ENCODE results near the gene CCL16. TPM values are rescaled to one million over a fixed set of nuclear protein-coding genes. Genes with fewer than 3 reads are reported as not detected.

The CCL16 gene
- total RNA-seq, 4 donors from 2014 or later, result 0.34 to 2.6 TPM; not detected in 2

- TF ChIP-seq, protein P1, sequence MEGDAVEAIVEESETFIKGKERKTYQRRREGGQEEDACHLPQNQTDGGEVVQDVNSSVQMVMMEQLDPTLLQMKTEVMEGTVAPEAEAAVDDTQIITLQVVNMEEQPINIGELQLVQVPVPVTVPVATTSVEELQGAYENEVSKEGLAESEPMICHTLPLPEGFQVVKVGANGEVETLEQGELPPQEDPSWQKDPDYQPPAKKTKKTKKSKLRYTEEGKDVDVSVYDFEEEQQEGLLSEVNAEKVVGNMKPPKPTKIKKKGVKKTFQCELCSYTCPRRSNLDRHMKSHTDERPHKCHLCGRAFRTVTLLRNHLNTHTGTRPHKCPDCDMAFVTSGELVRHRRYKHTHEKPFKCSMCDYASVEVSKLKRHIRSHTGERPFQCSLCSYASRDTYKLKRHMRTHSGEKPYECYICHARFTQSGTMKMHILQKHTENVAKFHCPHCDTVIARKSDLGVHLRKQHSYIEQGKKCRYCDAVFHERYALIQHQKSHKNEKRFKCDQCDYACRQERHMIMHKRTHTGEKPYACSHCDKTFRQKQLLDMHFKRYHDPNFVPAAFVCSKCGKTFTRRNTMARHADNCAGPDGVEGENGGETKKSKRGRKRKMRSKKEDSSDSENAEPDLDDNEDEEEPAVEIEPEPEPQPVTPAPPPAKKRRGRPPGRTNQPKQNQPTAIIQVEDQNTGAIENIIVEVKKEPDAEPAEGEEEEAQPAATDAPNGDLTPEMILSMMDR (IDR thresholded peaks at IDR 0.05; ENCODE audit: low read depth), result no peak
Measured at GRCh38 chr17:35982409-35983191, 1.3 kb upstream of the CCL16 start.

GRCh38 chr17:35981908-35982330 lies 622 bp upstream of the CCL16 start:
- TF ChIP-seq, protein P1 (IDR thresholded peaks at IDR 0.05; ENCODE audit: low read depth), result no peak

DNA sequence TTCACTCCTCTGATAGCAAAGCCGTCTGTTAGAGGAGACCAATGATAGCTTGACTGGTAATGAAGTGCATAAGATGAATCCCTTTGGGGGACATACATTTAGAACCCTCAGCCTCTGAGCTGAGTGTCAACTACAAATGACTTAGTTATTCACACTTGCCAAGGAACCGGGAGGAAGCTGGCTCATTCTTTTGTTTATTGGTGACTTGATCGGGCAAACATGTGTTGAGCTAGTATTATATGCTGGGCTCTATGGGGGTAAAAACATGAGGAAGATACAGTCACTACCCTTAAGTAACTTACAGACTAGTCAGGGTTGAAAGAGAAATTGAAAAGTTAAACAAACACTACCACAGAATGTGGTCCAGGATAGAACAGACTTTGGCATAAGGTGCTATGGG lies 3.0 kb downstream of the CCL16 start:
- TF ChIP-seq, protein P1 (IDR thresholded peaks at IDR 0.05; ENCODE audit: low read depth), result no peak

DNA sequence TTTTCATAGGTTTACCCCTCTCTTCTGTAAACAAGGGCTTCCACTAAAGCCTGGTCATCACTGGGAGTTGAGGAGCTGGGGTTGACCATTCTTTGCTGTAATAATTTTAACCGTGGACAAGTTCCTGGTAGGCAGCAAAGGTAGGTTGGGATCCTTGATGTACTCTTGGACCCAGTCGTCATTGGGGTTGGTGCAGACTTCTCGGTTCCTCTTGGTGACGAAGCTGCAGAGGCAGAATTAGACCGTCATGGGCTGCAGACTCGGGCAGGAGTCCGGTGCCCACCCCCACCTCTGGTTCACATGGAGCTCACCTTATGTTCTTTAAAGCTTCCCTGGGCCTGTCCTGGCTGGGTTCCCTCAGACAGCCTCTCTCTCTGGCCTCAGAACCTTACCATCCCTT lies 3.8 kb downstream of the CCL16 start:
- TF ChIP-seq, protein P1 (IDR thresholded peaks at IDR 0.05; ENCODE audit: low read depth), result no peak

DNA sequence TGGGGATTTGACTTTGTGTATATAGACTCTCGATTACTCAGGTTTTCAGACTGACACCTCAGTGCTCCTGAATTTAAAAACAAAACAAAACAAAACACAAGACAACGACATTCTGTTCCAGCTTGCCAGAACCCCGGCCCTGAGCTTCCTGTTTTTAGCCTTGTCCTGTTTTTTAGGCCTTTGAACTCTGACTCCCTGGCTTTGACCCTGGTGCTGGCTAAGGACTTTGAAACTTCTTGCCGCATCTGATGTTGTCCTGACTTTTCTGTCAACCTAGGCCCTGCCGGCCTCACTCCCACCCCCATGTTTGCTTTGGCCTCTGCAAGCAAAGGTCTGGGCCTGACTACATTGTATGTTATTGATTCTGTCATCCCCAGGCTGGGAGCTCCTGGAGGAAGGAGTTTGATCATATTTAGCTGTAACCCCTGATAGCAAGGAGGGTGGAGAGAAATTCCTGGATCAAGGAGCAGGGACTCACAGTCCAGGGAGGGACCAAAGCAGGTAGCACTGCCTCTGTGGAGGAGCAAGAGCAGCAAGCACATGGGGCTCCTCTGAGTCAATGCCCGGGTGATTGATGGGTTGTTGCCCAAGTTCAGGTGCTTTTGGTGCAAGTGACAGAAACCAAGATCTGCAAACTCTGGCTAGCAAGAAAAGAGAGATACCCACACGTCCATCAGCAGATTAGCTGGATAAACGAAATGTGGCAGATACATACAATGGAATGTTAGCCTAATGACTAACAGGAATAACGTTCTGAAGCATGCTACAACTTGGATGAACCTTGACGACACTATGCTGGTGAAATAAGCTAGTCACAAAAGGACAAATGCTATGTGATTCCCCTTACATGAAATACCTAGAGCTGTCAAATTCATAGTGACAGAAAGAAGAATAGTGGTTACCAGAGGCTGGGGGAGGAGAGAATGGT lies 7.7 kb downstream of the CCL16 start:
- TF ChIP-seq, protein P1 (IDR thresholded peaks at IDR 0.05; ENCODE audit: low read depth), result no peak

GRCh38 chr17:35972945-35973332 lies 8.4 kb downstream of the CCL16 start:
- TF ChIP-seq, protein P1 (IDR thresholded peaks at IDR 0.05; ENCODE audit: low read depth), result no peak

- TF ChIP-seq, protein P1 (IDR thresholded peaks at IDR 0.05; ENCODE audit: low read depth), result no peak
Measured at GRCh38 chr17:35972535-35972934, 8.8 kb downstream of the CCL16 start.
